Activated CD8-positive, alpha-beta memory T cell treated with anti-CD3 and anti-CD28 coated beads, Interleukin-2, amount 50 U/mL, for 24 hours (primary cell): ENCODE measurements around the gene NMNAT2.

Source experiments
- DNase-seq: peaks from one replicate; pipeline ENCODE4 v3.0.0-alpha.2; 2020; ENCODE audit errors: extremely low read depth

NMNAT2 gene

DNA sequence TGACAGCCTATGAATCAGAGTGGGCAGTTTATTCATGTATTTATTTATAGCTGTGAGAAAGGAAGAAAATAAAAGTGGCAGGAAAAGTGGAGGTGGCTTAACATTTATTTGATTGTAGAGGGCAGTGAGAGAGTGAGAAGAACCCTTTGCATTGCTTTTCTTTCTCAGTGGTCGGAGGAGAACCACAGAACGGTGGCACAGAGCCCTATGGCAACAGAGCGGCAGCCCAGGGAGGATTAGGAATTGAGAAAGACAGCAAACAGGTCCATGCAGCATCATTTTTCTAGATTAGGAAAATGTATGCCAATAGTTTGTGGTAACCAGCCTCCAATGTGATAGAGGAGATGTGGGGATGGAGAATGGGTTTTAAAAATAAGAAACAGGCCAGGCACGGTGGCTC is 53.1 kb downstream of the NMNAT2 start:
- no peak for DNase-seq

DNA sequence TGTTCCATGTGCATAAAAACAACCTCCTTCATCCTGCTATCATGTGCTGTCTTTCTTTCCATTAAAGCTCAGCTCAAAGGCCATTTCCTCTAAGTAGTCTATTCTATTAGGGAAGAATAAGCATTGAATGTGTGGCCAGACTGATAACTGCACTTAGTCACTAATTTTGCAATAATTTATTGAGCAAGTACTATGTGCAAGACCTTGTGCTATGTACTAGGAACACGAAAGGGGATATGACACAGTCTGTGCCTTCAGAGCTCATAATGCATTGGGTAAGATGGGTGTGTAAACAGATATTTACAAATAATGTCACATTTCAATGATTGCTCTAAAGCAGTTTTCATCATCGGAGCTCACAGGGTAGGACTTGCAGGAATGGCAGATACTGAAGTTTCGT is 54.2 kb downstream of the NMNAT2 start:
- no peak for DNase-seq

DNA sequence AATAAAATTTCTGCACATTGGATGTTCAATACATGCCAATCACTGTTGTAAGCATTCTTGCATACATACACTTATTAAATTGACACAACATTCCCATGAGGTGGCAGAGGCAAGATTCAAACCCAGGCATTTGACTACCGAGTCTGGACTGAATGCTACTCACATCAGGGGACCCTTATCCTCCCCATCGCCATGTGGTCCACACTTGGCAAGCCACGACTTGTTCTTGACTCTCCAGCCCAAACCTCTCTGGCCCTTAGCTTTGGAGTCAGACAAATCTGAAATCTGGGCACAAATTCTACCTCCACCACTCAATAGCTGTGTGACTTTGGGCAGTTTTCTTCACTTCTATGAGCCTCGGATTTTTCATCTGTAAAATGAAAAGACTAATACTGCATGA is 57.1 kb downstream of the NMNAT2 start:
- DNase-seq, result no peak

DNA sequence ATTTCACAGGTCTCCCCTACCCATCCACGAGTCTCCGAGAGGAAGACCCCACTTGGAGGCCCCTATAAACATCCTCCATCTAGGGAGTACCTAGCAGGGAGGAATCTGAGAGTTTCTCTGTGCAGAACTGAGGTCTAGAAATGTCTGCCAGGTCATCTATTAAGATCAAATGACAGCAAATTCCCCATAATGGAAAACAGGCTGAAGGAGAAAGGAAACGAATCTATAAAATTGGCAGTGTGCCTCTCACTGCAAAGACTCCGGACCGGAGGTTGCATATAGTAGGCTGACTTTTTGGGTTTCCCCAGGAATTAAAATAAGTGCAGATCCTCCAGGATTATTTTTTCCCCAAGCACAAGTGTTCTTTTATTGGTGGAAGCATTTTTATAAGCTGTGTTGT is 57.7 kb downstream of the NMNAT2 start:
- no peak for DNase-seq

DNA sequence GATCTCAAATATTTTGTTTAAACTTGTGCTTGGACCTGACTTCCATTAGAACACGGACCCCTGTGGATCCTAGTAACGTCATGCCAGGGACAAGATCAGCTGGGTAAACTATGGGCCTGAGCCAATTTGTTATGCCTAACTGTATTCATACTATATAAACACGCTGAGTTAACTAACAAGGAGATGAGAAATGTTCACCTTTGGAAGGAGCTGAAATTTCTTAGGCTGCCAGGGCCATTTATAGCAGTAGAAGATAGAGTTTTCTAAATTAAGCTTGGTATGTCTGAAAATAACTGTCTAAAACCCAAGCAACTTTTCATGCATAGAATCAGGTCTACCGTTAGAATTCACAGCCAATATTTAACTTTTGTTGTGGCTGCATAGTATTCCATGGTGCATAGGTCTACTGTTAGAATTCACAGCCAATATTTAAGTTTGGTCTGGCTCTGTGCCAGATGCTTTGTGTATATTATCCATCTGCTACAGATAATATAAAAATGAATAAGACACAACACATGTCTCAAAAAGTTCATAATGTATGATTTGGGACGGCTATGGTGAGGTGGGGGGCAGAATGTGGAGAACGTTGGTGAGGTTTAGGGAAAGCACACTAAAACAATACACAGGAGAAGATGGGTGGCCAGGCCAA is 61.5 kb downstream of the NMNAT2 start:
- DNase-seq, result no peak

DNA sequence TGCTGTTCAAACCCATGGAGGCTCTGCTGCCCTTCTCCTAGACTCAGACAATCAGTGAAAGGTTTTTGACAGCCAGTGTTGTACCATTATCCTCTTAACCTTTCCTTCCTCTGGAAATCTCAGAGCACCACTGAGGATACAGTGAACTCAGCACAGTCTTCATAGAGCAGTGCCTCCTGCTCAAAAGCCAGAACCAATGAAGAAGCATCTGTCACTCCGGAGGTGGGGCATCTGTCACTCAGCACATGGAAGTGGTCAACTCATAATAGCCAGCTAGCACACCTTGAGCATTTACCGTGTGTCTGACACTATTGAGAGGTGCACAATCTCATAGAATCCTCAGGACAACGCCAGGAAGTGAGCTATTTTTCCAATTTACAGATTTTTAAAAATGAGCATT is 62.4 kb downstream of the NMNAT2 start:
- no peak for DNase-seq

DNA sequence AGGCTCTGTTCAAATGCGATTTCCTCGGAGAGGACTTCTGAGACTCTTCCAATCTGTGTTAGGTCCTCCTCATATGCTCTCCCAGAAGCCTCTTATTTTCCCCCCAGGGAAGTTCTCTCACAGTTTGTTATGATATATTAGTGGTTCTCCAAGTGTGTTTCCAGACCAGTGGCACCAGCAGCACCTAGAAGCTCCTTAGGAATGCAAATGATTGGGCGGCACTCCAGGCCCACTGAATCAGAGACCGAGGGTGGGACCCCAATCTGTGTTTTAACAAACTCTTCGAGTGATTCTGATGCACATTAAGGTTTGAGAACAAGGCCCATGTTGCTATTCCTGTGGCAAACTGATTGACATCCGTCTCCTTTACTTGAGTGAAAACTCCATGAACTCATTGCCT is 63.0 kb downstream of the NMNAT2 start:
- DNase-seq, result no peak

DNA sequence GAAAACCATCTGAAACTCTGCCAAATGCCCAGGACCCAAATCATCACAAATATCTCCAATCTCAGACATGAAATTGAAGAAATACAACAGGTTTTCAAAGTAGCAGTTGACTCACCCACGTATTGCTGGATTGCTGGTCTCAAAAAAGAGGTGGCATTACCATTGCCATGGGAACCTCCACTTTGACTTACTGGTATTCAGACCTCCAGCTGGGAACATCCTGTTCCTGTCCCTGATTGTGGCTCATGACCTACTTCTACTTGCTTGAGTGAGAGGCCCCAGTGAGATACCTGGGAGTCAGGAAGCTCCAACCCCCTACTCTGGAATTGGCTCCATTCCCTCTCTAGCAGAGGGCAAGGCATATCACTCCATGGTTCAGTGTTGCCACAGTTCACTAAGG is 64.6 kb downstream of the NMNAT2 start:
- DNase-seq, result no peak

DNA sequence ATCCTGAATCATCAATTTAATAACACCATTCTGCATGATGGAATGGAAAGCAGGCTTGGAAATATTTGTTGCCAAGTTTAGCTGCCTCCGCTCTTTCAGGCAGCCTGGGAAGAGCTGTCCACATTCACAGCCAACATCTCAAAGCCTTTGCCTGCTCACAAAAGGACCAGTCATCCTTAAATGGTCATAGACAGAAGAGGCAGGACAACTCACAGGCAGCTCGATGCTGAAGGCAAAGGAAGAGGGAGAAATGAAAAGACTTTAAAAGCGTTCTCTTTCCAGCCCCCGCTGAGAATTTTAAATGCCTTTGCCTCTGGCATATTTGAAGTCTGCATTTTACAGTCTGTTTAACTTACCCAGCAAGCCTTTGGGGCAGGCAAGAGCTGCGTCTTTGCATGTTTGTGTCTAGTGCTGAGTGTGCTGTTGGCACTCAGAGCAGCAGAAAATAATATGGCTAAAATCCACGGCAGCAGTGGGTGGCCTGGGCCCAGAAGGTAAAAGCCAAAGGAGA is 68.9 kb downstream of the NMNAT2 start:
- DNase-seq, result no peak

DNA sequence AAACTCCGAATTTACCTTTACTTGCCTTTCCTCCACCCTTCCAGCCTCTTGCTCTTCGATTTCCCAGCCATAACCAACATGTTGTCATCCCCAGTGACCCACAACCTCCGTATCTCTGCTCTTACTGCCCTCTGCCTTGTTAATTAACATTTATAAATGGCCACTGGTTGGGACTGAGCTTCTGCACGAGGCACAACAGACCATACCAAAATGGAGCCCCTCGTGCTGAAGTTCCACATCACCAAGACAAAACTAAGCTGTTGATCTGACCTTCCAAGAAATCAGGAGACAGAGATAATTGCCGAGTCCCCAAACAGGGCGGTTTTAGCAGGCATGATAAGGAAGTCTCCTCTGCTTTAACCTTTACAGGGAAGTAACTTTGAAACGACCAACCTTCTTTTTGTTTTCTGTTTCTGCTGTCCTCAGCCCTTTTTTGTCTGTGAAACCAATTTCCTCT is 71.9 kb downstream of the NMNAT2 start:
- DNase-seq, result no peak

DNA sequence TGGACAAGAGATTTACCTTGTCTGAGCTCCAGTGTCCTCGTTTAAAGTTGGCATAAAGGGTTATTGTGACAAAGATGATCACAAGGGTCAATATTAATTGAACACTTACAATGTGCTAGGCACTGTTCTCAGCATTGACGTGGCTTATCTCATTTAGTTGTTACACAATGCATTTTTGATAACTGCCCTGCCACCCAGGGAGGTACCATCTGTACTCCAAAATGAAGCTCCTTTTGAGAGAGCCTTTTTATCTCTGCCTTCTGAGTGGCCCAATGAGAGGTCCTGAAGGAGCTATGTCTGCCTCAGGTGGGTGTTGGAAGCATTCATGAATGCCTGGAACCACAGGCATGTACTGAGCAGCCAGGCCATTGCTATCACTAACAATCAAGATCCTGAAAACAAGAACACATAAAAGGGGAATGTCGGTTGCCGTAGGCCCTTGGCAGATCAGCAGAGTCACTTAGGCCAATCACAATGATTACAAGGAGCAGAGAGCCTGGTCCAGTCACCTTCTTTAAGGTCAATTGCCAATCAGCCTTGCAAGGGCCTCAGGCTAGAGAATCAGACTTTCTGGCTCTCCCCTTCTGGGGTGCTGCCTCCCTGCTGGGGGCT is 78.5 kb downstream of the NMNAT2 start:
- DNase-seq, result no peak

DNA sequence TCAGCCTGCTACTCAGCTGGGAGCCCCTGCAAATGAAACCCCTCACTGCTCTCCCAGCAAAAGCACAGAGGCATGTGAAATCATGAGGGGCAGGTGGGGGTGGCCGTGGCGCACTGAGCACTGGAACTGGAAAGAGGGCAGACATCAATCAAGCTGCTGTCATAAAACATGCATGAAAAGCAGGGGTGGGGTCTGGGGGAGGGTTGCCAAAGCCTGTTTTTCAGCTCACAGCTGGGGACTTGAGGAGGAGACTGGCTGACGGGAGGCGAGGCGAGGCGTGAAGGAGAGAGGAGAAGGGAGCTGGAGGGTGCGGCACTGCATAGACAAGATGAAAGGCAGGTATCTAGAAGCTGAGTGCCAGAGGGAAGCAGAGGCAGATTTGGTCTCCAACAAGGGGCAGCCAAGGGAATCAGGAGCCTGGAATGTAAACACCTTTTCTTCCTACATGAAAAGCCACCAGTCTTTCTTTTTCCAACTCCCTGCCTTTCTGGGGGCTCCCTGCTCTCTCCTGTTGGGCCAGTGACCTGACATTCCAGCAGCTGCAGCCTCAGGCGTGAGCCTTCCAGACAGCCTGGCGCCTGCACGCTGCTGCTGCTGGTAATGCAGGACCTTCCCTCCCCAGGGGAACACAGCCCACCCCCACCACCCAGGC is 87.0 kb downstream of the NMNAT2 start:
- no peak for DNase-seq

DNA sequence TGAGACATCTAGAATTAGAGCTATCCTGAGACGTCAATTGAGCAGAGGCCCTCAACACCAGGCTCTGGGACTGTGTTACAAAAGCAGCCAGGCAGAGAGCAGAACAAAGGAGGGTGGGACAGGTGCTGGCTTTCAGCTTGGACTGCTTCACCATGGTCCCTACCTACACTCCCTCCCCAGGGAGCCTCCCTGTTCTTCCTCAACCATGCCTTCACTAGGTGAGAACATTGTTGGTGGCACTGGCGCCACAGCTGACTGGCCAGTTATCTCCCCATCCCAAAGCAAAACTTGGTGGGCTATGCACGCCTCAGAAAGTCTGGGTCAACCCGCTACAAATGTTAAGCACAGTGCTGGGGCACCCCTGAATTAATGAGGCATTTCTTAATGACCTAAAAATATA is 87.8 kb downstream of the NMNAT2 start:
- no peak for DNase-seq

DNA sequence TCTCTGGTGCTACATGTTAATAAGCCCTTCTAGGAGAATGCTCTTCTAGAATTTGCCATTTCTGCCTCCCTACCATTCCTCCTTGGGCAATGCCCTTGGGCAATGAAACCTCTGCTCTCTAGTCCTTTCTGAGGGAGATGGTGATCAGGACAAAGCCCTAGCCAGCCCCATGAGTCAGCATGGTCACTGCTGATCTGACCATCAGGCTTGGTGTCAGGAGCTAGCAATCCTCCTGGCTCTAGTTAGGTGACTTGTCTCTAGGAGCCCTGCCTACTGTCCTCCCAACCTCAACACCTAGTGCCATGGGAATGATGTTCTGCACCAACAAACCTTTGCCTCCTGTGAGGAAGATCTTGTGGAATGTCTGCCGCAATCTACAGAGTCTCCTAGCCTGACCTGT is 89.8 kb downstream of the NMNAT2 start:
- no peak for DNase-seq

DNA sequence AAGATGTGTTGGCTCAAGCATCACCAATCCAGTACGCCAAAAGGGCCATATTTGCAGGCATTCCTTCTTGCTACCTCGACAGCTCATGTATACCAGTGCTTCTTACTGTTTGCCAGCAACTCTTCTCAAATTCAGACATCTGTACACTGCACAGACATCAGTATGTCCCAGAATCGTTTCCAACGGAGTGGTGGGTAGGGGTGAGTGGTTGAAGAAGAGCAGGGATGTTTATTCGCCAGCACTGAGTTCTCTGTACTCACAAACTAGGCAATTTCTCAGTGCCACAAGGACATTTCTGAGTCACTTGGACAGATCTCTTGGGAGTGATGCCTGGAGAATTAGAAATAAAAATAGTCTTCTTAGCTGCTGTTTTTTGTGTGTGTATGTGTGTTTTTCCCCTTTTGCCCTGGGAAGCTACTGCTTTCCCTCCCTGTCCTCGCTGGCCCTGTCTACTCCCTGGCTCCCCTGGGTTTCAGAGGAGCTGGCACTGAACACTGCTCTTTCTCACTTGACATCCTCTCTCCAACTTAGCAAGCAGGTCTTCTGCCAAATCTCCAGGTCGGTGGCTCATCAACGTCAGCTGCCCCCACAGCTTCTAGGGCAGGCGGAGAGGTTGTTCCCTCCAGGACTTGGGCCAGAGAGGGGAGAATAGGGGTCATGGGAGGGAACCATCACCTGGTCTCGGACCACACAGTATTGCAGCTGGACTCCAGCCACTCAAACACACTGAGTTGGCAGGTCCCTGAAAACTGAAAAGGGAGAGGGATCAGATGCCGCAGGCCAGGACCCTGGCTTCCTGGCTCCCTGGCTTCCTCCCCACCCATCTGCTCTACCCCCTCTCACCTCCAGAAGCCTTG is 90.5 kb downstream of the NMNAT2 start:
- DNase-seq, result no peak

DNA sequence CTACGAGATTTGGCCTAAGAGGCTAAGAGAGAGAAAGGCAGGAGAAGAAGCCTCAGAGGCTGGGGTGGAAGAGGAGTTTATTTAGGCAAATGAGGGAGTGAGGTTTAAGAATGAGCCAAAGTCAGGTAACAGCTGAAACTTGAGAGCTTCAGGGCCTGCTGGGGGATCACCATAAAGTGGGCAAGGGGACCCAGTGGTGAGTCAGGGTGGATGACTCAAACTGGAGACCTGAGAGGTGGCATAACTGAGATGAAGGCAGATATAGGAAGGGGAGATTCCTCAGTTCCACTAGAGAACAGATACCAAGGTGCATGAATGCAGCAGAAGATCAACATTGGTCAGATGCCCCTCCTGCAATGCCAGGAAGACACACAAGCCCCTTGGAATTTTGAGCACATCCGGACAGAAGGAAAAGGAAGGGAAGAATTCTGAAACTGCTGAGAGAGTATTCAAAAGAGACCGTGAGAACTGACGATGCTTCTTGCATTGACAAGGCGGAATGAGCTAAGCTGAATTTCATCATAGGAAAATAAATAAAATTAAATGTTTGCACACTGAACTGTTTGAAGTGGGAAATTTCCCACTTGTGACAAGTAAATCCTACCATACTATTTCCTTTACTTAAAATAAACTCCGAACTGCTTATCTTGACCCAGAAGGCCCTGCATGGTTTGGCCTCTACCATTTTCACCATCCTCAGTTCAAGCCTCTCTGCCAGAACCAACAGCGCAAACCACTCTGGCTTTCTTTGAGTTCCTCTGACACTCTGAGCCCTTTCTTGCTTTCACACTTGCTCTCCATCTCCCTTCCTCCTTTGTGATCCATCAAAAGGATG is 94.1 kb downstream of the NMNAT2 start:
- DNase-seq, result no peak

DNA sequence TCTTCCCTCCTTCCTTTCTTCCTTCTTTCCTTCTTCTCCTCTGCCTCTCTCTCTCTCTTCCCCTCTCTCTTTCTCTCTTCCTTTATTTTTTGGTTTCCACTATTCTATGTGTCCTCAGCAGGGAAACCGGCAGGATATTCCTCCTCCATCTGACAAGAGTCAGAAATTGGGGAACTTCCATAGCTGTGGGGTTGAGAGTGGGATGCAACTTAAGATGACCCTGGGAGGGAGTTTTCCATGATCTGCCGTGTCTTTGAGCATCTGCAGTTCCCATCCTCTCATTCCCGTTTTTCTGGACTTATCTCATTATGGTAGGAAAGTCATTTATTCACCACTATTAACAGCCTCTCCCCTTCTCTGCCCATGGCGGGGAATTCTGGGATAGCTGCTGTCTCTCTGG is 98.6 kb downstream of the NMNAT2 start:
- DNase-seq, result no peak

DNA sequence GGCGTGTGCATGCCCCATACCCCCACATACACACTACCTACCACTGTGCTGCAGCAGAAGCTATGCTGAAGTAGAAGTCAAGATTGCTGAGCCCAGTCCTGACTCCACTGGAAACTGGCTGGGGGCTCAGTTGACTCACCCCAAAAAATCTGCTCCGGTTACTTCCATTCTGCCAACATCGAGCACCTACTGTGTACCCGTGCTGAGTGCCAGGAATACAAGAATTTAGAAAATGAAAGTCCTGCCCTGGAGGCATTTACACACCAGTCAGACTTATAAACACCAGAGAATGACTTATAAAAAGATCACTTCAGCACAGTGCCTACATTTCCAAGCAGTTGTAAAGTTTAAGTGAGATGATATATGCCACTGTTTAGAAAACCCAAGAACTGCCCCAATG is 99.1 kb downstream of the NMNAT2 start:
- no peak for DNase-seq

DNA sequence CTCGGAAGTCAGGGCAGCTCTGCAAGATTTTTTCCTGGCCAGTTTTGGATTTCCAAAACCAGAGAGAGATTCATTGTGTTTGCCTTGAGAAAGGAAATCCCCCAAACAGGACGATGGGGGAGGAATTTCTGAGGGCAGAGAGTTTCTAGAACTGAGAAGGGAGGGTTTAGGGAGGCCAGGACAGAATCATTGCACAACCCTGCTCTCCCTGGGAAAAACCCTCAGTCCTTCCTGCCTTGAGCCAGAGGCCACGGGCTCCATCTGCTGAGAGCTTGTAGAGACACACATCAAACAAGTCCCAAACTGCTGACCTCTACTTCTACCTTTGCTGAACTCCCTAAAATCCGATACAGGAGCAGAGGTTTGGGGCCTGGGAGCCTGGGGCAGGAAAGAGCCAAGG is 99.7 kb downstream of the NMNAT2 start:
- no peak for DNase-seq

DNA sequence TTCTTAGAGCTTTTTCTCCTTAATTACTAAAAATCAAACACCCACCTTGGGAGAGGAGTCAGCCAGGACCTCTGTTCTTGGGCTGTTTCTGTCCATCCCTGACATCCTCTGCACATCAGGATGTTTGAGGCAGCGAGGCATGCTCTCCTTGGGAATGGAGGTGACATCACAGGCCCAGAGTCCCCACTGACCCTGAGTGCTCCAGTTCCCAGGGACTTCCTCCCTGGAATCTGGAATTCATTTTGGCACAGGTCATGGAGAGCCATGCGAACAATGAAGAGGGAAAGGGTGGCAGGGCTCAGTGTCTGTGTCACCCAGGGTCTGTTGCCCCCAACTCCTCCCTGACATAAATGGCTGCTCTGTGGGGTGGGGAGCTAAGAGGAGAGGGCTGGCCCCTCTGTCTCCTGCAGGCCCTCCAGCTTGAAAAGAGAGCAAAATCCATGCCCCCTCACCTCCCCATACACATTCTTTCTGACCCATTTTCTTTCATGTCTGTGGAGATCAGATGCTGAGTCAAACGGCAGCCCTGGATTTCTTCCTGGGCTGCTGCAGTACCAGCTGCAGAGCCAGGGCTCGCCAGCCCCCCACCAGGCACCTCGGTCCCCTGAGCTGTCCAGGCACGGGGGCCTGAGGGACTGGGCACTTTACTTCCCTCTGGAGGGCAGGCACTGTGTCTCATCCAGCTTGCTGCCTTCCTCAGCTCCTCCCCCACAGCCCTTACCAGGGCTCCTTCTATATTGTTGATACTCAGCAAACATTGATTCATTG is 102.0 kb downstream of the NMNAT2 start:
- no peak for DNase-seq

DNA sequence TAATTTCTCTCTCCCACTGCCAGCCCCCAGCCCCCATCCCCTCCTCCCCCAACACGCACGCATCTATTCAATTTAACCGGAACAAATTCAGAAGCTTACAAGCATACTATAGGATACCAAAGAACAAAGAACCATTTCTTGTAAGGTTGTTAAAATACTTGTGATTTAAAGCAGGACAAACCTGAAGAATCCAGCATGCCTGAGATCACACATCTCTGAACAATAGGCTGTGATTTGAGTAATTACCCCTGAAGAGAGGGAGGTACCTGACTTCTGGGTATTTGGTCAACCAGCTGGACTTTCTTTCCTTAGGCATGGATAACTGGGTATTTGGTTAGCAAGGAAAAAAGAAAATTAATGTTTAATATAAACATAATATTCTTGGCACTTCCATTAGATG is 105.1 kb downstream of the NMNAT2 start:
- no peak for DNase-seq
